GM10248 (cell line): ENCODE measurements around the gene TMEM52.

Experiments
- CTCF ChIA-PET: fragments of 300-600 bp; sonication (Branson Sonifier 250); formaldehyde crosslinking; extraction: SDS; loops from one replicate; lab custom pipeline; 2021; ENCODE audit warnings: antibody characterized with exemption; lab: Yijun Ruan, JAX
- POLR2A ChIA-PET: fragments of 350-650 bp; sonication (Branson Sonifier 250); formaldehyde crosslinking; extraction: SDS; loops from one replicate; lab custom pipeline; 2020; ENCODE audit warnings: antibody characterized with exemption; lab: Yijun Ruan, JAX
- DNase-seq: peaks from one replicate; pipeline ENCODE4 v3.0.0; 2012; ENCODE audit errors: extremely low spot score
- CTCF ChIP-seq: IDR thresholded peaks from 2 replicates; pipeline ENCODE4 v1.5.1; 2012; ENCODE audit warnings: mild to moderate bottlenecking, low read depth; ENCODE audit errors: extremely low read depth, missing control alignments, control extremely low read depth

TMEM52 gene

GRCh38 chr1:1918901-1919303, at the start of gene TMEM52:
TMEM52 (minus strand) TSS chr1:1919279; CDS start chr1:1919265, 14 bp downstream.
- no peak for DNase-seq
- TF ChIP-seq CTCF, result no peak
- CTCF ChIA-PET, result no interaction called here
- POLR2A ChIA-PET, result no interaction called here

- ChIA-PET POLR2A (no interaction called here), CTCF (no interaction called here)
- DNase-seq, result no peak
- no peak for TF ChIP-seq CTCF
Measured at GRCh38 chr1:1967879-1968278, 48.8 kb upstream of the TMEM52 start.

- no peak for TF ChIP-seq CTCF
- ChIA-PET CTCF (no interaction called here), POLR2A (no interaction called here)
- DNase-seq, result no peak
Measured at GRCh38 chr1:1967151-1967550, 48.1 kb upstream of the TMEM52 start.

GRCh38 chr1:1966071-1966740, 47.1 kb upstream of the TMEM52 start:
- CTCF ChIA-PET, result interaction anchor here (1.4 kb wide), 1 partner anchor 19 kb away, joined by 4 read pairs; no protein-coding TSS in a partner anchor
- no peak for DNase-seq
- POLR2A ChIA-PET, result no interaction called here
- TF ChIP-seq CTCF, result no peak

DNA sequence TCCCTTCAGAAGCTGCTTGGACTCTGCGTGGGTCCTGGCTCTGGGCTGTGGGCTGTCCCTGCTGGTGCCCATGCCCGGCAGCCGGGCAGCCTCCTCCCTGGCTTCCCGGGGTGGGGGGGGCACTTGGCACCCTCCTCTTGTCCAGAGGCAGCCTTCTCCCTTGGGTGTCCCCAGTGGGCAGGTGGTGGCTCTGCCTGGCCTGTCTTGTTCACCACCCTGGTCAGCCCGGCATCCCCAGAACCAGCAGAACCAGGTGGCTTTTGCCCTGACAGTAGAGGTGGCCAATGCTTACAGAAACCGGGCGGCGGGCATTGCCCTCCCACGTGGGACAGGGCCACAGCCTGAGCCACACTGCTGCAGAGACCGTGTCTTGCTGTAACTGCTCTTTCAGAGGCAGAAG, 46.5 kb upstream of the TMEM52 start:
- no peak for TF ChIP-seq CTCF
- POLR2A ChIA-PET, result no interaction called here
- DNase-seq, result no peak
- CTCF ChIA-PET, result interaction anchor here (1.4 kb wide), 1 partner anchor 18 kb away, joined by 4 read pairs; no protein-coding TSS in a partner anchor

DNA sequence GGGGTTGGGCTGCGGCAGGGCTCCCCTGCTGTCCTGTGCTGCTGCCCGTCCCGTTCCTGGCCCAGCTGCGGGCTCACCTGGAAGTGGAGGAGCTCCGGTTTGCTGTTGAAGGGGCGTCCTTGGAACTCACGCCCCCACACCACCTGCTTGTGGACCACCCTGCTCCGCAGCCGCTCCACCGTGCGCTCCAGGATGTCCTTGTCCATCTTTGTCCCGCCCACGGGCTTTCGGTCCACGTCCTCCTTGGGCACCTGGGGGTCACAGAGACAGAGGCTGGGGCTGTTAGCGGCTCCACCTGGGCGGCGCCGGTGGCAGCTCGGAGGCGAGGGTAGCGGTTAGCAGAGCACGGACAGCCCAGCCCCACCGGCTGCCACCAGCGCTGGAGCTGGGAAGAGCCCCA, 45.7 kb upstream of the TMEM52 start:
- CTCF ChIA-PET, result interaction anchor here (1.4 kb wide), 1 partner anchor 18 kb away, joined by 4 read pairs; no protein-coding TSS in a partner anchor
- DNase-seq, result no peak
- no peak for TF ChIP-seq CTCF
- POLR2A ChIA-PET, result no interaction called here
